Left kidney (tissue), 2 donors: ENCODE measurements around the gene OR6C76. TPM values are rescaled to one million over a fixed set of nuclear protein-coding genes. Genes with fewer than 3 reads are reported as not detected.

Source experiments
- DNase-seq: peaks from one replicate; pipeline ENCODE4 v3.0.0-alpha.2; 2013
- polyA plus RNA-seq: library from polyadenylated mRNA; unstranded; fragments of 120-200 nt; gene quantifications from one replicate; pipeline ENCODE4 v1.2.1, GENCODE V29; 2013; ENCODE audit not compliant: insufficient read length

Gene OR6C76
- polyA plus RNA-seq, 1 donor, result not detected

- no peak for DNase-seq
These were observed 43.2 kb downstream of the OR6C76 start for GRCh38 chr12:55469291-55469690.

- no peak for DNase-seq
These were observed 44.2 kb downstream of the OR6C76 start, which contains the start of gene OR6C70 for GRCh38 chr12:55470088-55470829. OR6C70 (minus strand) TSS chr12:55470138; CDS start chr12:55470138, 0 bp downstream.

DNA sequence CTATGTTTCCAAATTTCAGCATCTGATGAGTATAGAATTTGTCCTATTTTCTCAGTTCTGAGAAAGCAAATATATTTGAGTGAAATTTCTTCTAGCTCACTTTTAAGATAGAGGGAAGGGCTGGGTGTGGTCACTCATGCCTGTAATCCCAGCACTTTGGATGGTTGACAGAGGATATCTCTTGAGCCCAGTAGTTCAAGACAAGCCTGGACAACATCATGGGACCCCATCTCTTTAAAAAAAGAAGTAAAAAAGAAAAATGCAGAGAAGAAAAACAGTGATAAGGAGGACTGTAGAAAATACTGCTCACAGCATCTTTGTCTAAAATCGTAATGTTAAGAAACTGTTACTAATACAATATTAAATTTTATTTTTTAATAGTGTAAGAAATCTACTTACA is 46.2 kb downstream of the OR6C76 start:
- DNase-seq, result no peak

Other genes with a start within 250 kb of the OR6C76 start
- not detected for gene OR10A7, start 205.2 kb upstream of the OR6C76 start, polyA plus RNA-seq
- gene OR6C74, start 181.6 kb upstream of the OR6C76 start, polyA plus RNA-seq, result not detected
- 0.08 TPM for gene OR6C6, start 129.7 kb upstream of the OR6C76 start, polyA plus RNA-seq
- not detected for gene OR6C1, start 111.9 kb upstream of the OR6C76 start, polyA plus RNA-seq
- not detected for gene OR6C3, start 95.5 kb upstream of the OR6C76 start, polyA plus RNA-seq
- gene OR6C75, start 63.3 kb upstream of the OR6C76 start, polyA plus RNA-seq, result 0.07 TPM
- not detected for gene OR6C65, start 25.7 kb upstream of the OR6C76 start, polyA plus RNA-seq
- gene OR6C2, start 17.8 kb downstream of the OR6C76 start, polyA plus RNA-seq, result not detected
- not detected for gene OR6C70, start 43.9 kb downstream of the OR6C76 start, polyA plus RNA-seq
- not detected for gene OR6C68, start 66.1 kb downstream of the OR6C76 start, polyA plus RNA-seq
- not detected for gene OR6C4, start 123.3 kb downstream of the OR6C76 start, polyA plus RNA-seq
- not detected for gene OR2AP1, start 146.2 kb downstream of the OR6C76 start, polyA plus RNA-seq
- not detected for gene OR10P1, start 210.6 kb downstream of the OR6C76 start, polyA plus RNA-seq